ENCODE data around the gene PCDHGC4.

Gene PCDHGC4

GRCh38 chr5:141516672-141517025 lies 31.8 kb downstream of the PCDHGC4 start:
- TF ChIP-seq CTCF (conservative IDR thresholded peaks at IDR 0.05; ENCODE audit: low read depth, low read length), result no peak
- no peak for DNase-seq (ENCODE audit: low read depth)

GRCh38 chr5:141517312-141517711 lies 32.5 kb downstream of the PCDHGC4 start:
- DNase-seq (ENCODE audit: low read depth), result no peak
- TF ChIP-seq CTCF (conservative IDR thresholded peaks at IDR 0.05; ENCODE audit: low read depth, low read length), result no peak
- no peak overlapping the region for H3K4me3 ChIP-seq (ENCODE audit: low read length)

More at GRCh38 chr5:141516672-141517025, 31.8 kb downstream of the PCDHGC4 start:
- no peak overlapping the region for H3K4me3 ChIP-seq (ENCODE audit: low read length)

GRCh38 chr5:141517880-141518617 lies 33.2 kb downstream of the PCDHGC4 start:
- no peak overlapping the region for H3K4me3 ChIP-seq (ENCODE audit: low read length)
- DNase-seq (ENCODE audit: low read depth), result no peak
- no peak for TF ChIP-seq CTCF (conservative IDR thresholded peaks at IDR 0.05; ENCODE audit: low read depth, low read length)

- no peak for TF ChIP-seq CTCF (conservative IDR thresholded peaks at IDR 0.05; ENCODE audit: low read depth, low read length)
- no peak for DNase-seq (ENCODE audit: low read depth)
- H3K4me3 ChIP-seq (ENCODE audit: low read length), result no peak overlapping the region
Measured at GRCh38 chr5:141518618-141519015, 33.8 kb downstream of the PCDHGC4 start.

- H3K4me3 ChIP-seq (ENCODE audit: low read length), result no peak overlapping the region
- TF ChIP-seq CTCF (conservative IDR thresholded peaks at IDR 0.05; ENCODE audit: low read depth, low read length), result no peak
- no peak for DNase-seq (ENCODE audit: low read depth)
Measured at GRCh38 chr5:141519605-141520565, 35.1 kb downstream of the PCDHGC4 start.

- DNase-seq (ENCODE audit: low read depth), result peak; percentile 100
- no peak overlapping the region for H3K4me3 ChIP-seq (ENCODE audit: low read length)
- TF ChIP-seq CTCF (conservative IDR thresholded peaks at IDR 0.05; ENCODE audit: low read depth, low read length), result no peak
Measured at GRCh38 chr5:141521244-141521781, 36.5 kb downstream of the PCDHGC4 start.
